ENCODE data around the gene GDF15.
"Not testable (repeated sequence)": the region's sequence is repeated elsewhere in the genome, so short reads cannot be mapped to it uniquely, and the experiment has no call there.

Gene GDF15

DNA sequence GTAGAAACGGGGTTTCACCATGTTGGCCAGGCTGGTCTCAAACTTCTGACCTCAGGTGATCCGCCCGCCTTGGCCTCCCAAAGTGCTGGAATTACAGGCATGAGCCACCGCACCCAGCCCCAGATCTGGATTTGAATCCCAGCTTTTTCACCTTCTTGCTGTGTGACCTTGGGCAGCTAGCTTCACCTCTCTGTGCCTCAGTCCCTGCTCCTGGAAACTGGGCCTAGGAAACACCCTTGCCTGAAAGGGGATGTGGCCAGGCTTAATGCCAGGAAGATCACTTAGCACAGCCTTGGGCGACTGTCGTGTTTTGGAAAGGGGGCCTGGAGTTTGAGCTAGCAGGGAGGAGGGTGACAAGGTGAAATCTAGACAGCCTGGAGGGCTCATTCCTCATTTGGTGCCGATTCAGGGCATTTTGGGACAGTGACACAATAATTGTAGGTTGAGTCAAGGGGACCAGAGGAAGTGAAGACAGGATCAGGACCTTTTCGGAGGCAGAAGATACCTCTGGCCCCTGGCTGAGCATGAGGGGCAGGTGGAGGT is 43.8 kb upstream of the GDF15 start:
- in situ Hi-C loops (cut with MboI; ENCODE audit: low sequenced_read_pairs, unreplicated experiment), result no loop called here
- DNase-seq (ENCODE audit: low spot score), result no peak
- TF ChIP-seq, protein P1, sequence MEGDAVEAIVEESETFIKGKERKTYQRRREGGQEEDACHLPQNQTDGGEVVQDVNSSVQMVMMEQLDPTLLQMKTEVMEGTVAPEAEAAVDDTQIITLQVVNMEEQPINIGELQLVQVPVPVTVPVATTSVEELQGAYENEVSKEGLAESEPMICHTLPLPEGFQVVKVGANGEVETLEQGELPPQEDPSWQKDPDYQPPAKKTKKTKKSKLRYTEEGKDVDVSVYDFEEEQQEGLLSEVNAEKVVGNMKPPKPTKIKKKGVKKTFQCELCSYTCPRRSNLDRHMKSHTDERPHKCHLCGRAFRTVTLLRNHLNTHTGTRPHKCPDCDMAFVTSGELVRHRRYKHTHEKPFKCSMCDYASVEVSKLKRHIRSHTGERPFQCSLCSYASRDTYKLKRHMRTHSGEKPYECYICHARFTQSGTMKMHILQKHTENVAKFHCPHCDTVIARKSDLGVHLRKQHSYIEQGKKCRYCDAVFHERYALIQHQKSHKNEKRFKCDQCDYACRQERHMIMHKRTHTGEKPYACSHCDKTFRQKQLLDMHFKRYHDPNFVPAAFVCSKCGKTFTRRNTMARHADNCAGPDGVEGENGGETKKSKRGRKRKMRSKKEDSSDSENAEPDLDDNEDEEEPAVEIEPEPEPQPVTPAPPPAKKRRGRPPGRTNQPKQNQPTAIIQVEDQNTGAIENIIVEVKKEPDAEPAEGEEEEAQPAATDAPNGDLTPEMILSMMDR (IDR thresholded peaks at IDR 0.05; ENCODE audit: borderline replicate concordance, control extremely low read depth, extremely low read depth, insufficient read depth, missing control alignments), result no peak

DNA sequence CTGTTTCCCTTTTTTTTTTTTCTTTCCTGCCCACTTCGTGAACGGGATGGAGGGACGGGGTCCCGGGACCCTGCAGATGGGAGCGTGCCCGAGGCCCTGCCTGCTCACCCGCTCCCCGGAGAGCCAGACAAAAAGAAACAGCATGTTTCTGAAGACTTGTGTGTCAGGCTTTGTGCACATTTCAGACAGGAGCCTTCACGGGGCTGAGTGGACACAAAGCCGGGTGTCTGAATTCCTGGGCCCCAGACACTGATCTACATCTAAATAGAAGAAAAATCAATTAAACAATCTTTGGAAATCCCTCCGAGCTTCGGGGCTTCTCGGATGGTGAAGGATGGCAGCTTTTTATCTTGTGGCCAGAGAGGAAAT is 41.4 kb upstream of the GDF15 start:
- no peak for DNase-seq (ENCODE audit: low spot score)
- TF ChIP-seq, protein P1 (IDR thresholded peaks at IDR 0.05; ENCODE audit: borderline replicate concordance, control extremely low read depth, extremely low read depth, insufficient read depth, missing control alignments), result no peak
- in situ Hi-C loops (cut with MboI; ENCODE audit: low sequenced_read_pairs, unreplicated experiment), result no loop called here

DNA sequence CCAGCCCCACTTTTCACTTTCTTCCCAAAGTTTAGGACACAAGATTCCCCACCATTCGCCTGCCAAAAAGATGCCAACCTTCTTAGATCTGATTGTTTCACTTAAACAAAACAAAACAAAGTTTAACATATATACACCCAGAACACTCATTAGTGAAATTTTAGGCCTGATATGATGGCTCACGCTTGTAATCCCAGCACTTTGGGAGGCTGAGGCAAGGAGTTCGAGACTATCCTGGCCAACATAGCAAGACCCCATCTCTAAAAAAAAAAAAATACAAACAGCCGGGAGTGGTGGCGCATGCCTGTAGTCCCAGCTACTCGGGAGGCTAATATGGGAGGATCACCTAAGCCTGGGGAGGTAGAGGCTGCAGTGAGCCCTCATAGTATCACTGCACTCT is 40.7 kb upstream of the GDF15 start:
- no peak for DNase-seq (ENCODE audit: low spot score)
- TF ChIP-seq, protein P1 (IDR thresholded peaks at IDR 0.05; ENCODE audit: borderline replicate concordance, control extremely low read depth, extremely low read depth, insufficient read depth, missing control alignments), result no peak
- in situ Hi-C loops (cut with MboI; ENCODE audit: low sequenced_read_pairs, unreplicated experiment), result no loop called here

DNA sequence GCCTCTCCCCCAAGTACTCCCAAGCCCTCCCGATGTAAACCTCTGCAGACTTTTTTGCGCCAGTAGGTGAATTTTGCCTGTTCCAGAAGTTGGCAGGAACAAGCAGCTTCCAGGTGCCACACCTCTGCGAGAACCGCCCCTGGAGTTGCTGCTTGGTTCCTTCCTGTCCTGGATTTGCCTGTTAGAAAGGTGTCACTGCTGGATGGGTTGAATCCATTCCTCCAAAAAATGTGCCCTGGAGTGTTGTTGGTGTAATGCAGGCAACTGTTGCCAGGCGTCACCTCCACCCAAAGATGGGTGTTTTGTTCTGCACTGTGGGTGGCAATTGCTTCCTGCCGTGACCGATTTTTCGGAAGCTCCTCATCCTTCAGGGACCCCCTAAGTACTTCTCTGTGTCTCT is 39.9 kb upstream of the GDF15 start:
- no peak for DNase-seq (ENCODE audit: low spot score)
- TF ChIP-seq, protein P1 (IDR thresholded peaks at IDR 0.05; ENCODE audit: borderline replicate concordance, control extremely low read depth, extremely low read depth, insufficient read depth, missing control alignments), result no peak
- in situ Hi-C loops (cut with MboI; ENCODE audit: low sequenced_read_pairs, unreplicated experiment), result no loop called here

DNA sequence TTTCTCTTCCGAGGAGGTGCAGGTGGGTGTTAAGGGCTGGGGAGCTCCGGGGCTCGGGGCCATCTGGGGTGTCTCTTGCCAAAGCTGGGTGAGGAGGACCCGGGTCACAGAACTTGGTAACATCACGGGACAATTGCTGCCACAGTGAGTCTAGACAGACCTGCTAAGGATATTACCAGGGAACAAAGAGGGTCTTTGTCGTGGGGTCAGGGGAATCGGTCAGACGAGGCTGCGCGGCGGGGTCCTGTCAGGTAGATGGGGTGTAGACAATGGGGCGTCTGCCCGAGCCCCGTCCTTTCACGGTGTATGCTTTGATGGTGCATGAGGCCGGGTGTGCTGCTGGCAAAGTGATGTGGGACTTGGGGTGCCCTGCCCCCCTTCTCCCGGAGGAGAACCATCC is 37.8 kb upstream of the GDF15 start:
- TF ChIP-seq, protein P1 (IDR thresholded peaks at IDR 0.05; ENCODE audit: borderline replicate concordance, control extremely low read depth, extremely low read depth, insufficient read depth, missing control alignments), result no peak
- in situ Hi-C loops (cut with MboI; ENCODE audit: low sequenced_read_pairs, unreplicated experiment), result no loop called here
- no peak for DNase-seq (ENCODE audit: low spot score)

DNA sequence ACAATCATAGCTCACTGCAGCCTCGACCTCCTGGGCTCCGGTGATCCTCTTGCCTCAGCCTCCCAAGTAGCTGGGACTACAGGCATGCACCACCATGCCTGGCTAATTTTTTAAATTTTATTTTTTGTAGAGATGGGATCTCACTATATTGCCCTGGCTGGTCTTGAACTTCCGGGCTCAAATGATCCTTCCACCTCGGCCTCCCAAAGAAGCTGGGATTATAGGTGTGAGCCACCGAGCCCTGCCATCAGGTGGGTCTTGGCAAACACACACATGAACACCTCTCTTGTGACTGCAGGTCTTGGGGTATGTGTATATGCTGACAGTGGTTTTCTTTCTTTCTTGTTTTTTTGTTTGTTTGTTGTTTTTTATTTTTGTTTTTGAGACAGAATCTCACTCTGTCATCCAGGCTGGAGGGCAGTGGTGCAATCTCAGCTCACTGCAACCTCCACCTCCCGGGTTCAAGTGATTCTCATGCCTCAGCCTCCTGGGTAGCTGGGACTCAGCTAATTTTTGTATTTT is 37.1 kb upstream of the GDF15 start:
- in situ Hi-C loops (cut with MboI; ENCODE audit: low sequenced_read_pairs, unreplicated experiment); DNase-seq (ENCODE audit: low spot score): not testable (repeated sequence)

DNA sequence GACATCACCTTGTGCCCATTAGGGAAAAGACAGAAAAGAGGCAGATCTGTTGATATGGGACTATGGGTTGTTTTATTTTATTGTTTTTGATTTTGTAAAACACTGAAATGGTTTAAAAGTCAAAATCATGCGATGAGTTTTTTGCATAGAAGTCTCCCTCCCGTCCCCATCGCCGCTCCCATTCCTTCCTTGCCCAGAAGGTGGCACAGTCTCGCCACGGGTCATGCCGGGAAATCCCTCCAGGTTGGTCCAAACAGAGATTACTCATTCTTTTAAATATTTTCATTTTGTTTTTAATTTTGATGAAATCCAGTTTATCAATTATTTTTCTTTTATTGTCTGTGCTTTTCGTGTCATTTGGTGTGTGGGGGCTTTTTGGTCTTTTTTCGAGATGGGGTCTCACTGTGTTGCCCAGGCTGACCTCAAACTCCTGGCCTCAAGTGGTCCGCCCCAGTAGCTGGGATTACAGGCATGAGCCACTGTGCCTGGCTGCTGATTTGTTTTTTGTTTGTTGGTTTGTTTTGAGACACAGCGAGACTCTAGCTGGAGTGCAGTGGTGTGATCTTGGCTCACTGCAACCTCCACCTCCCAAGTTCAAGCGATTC is 36.3 kb upstream of the GDF15 start:
- peak; percentile 76 for DNase-seq (ENCODE audit: low spot score)
- in situ Hi-C loops (cut with MboI; ENCODE audit: low sequenced_read_pairs, unreplicated experiment), result no loop called here
- TF ChIP-seq, protein P1 (IDR thresholded peaks at IDR 0.05; ENCODE audit: borderline replicate concordance, control extremely low read depth, extremely low read depth, insufficient read depth, missing control alignments), result peak; percentile 63

All from GM13976 (cell line).